Measurements from ENCODE around the gene RYR3. TPM values are rescaled to one million over a fixed set of nuclear protein-coding genes. Genes with fewer than 3 reads are reported as not detected.

The RYR3 gene
- total RNA-seq, 1 experiment from 2014 or later: 0.66 TPM

- Mint-ChIP-seq H3K4me1 (ENCODE audit: low read depth, unreplicated experiment) (no peaks in the 10 kb centered on the region), H3K9me3 (ENCODE audit: unreplicated experiment) (no peaks in the 10 kb centered on the region), H3K27ac (ENCODE audit: unreplicated experiment) (no peak overlapping the region), H3K4me3 (ENCODE audit: unreplicated experiment) (no peak overlapping the region), H3K36me3 (ENCODE audit: insufficient read depth, unreplicated experiment) (no peaks in the 10 kb centered on the region), H3K27me3 (ENCODE audit: insufficient read depth, unreplicated experiment) (peaks cover 14% of the 10 kb centered on the region)
- no peaks in the 10 kb centered on the region for H3K4me1 ChIP-seq
- no peaks in the 10 kb centered on the region for H3K27me3 ChIP-seq (replicated peaks; ENCODE audit: control insufficient read depth, insufficient read depth, low read length)
- H3K36me3 ChIP-seq (ENCODE audit: control insufficient read depth, insufficient read depth, low read length): no peaks in the 10 kb centered on the region
- no peak for DNase-seq
- no TSS peak for BruUV-seq (replicated peaks)
- H3K4me3 ChIP-seq (ENCODE audit: low read depth, low read length): no peak overlapping the region
- ChIA-PET POLR2A (no interaction called here), CTCF (interaction anchor here (0.5 to 0.8 kb wide), 2 partner anchors 349 to 385 kb away, joined by 3 read pairs; no protein-coding TSS in a partner anchor)
- intact Hi-C loops (cut with micrococcal nuclease; ENCODE audit: unreplicated experiment): no loop called here
- no peaks in the 10 kb centered on the region for H3K9me3 ChIP-seq
- no peak for TF ChIP-seq CTCF (IDR thresholded peaks at IDR 0.05; ENCODE audit: insufficient read depth in 1 of 2, low read depth in 1 of 2, low read length in 1 of 2, severe bottlenecking in 1 of 2, unreplicated experiment in 1 of 2)
Observed at GRCh38 chr15:33344530-33344929, 33.8 kb downstream of the RYR3 start.

GRCh38 chr15:33354411-33354810 lies 43.6 kb downstream of the RYR3 start:
- no peaks in the 10 kb centered on the region for H3K9me3 Mint-ChIP-seq (ENCODE audit: unreplicated experiment)
- ChIA-PET CTCF (no interaction called here), POLR2A (no interaction called here)
- no peak for DNase-seq
- no peak for TF ChIP-seq CTCF (IDR thresholded peaks at IDR 0.05; ENCODE audit: insufficient read depth in 1 of 2, low read depth in 1 of 2, low read length in 1 of 2, severe bottlenecking in 1 of 2, unreplicated experiment in 1 of 2)
- no peaks in the 10 kb centered on the region for H3K9me3 ChIP-seq
- BruUV-seq (replicated peaks): no TSS peak
- no peak overlapping the region for H3K27ac Mint-ChIP-seq (ENCODE audit: unreplicated experiment)
- peaks cover 14% of the 10 kb centered on the region for H3K27me3 Mint-ChIP-seq (ENCODE audit: insufficient read depth, unreplicated experiment)
- H3K4me3 Mint-ChIP-seq (ENCODE audit: unreplicated experiment): no peak overlapping the region
- no peaks in the 10 kb centered on the region for H3K4me1 Mint-ChIP-seq (ENCODE audit: low read depth, unreplicated experiment)
- H3K27me3 ChIP-seq (replicated peaks; ENCODE audit: control insufficient read depth, insufficient read depth, low read length): no peaks in the 10 kb centered on the region
- no peak overlapping the region for H3K4me3 ChIP-seq (ENCODE audit: low read depth, low read length)
- intact Hi-C loops (cut with micrococcal nuclease; ENCODE audit: unreplicated experiment): no loop called here
- H3K36me3 ChIP-seq (ENCODE audit: control insufficient read depth, insufficient read depth, low read length): no peaks in the 10 kb centered on the region
- H3K4me1 ChIP-seq: no peaks in the 10 kb centered on the region
- no peaks in the 10 kb centered on the region for H3K36me3 Mint-ChIP-seq (ENCODE audit: insufficient read depth, unreplicated experiment)

- no TSS peak for BruUV-seq (replicated peaks)
- ChIA-PET CTCF (no interaction called here), POLR2A (no interaction called here)
- no peaks in the 10 kb centered on the region for H3K27me3 ChIP-seq (replicated peaks; ENCODE audit: control insufficient read depth, insufficient read depth, low read length)
- Mint-ChIP-seq H3K9me3 (ENCODE audit: unreplicated experiment) (no peaks in the 10 kb centered on the region), H3K27ac (ENCODE audit: unreplicated experiment) (no peak overlapping the region), H3K4me1 (ENCODE audit: low read depth, unreplicated experiment) (no peaks in the 10 kb centered on the region), H3K4me3 (ENCODE audit: unreplicated experiment) (no peak overlapping the region), H3K27me3 (ENCODE audit: insufficient read depth, unreplicated experiment) (peaks cover 18% of the 10 kb centered on the region), H3K36me3 (ENCODE audit: insufficient read depth, unreplicated experiment) (no peaks in the 10 kb centered on the region)
- no peak for DNase-seq
- no peak for TF ChIP-seq CTCF (IDR thresholded peaks at IDR 0.05; ENCODE audit: insufficient read depth in 1 of 2, low read depth in 1 of 2, low read length in 1 of 2, severe bottlenecking in 1 of 2, unreplicated experiment in 1 of 2)
- no peak overlapping the region for H3K4me3 ChIP-seq (ENCODE audit: low read depth, low read length)
- H3K36me3 ChIP-seq (ENCODE audit: control insufficient read depth, insufficient read depth, low read length): no peaks in the 10 kb centered on the region
- H3K4me1 ChIP-seq: no peaks in the 10 kb centered on the region
- H3K9me3 ChIP-seq: no peaks in the 10 kb centered on the region
- intact Hi-C loops (cut with micrococcal nuclease; ENCODE audit: unreplicated experiment): no loop called here
Observed at GRCh38 chr15:33357845-33358244, 47.1 kb downstream of the RYR3 start.
